Ovary (tissue), 9 donors: ENCODE data around the gene MAP2K4. TPM values are rescaled to one million over a fixed set of nuclear protein-coding genes. Genes with fewer than 3 reads are reported as not detected.
"Not testable (repeated sequence)": the region's sequence is repeated elsewhere in the genome, so short reads cannot be mapped to it uniquely, and the experiment has no call there.

Experiments
- DNase-seq, 5 donors: peaks; one replicate each; pipeline ENCODE4 v3.0.0-alpha.2; 2019 to 2020
- H3K27ac ChIP-seq, 2 donors: fragments of 200-600 bp; one replicate each; pipeline versions ENCODE4 v1.5.1 to v1.8.0; 2019 to 2022
- H3K27me3 ChIP-seq: fragments of 200-600 bp; one replicate; pipeline ENCODE4 v1.8.0; 2022
- H3K36me3 ChIP-seq: fragments of 200-600 bp; sonication (generic); one replicate; pipeline ENCODE4 v1.5.1; 2019
- H3K4me1 ChIP-seq: one replicate; pipeline ENCODE4 v1.8.1; 2013; ENCODE audit warnings: mild to moderate bottlenecking, moderate library complexity; ENCODE audit not compliant: insufficient read depth
- H3K4me3 ChIP-seq: fragments of 200-600 bp; sonication (generic); one replicate; pipeline ENCODE4 v1.5.1; 2017
- H3K9me3 ChIP-seq, 2 donors: fragments of 200-600 bp in 1 of 2; sonication (generic) in 1 of 2; one replicate each; pipeline versions ENCODE4 v1.5.1 to v1.8.1; 2013 to 2019; ENCODE audit warnings: mild to moderate bottlenecking in 1 of 2, moderate library complexity in 1 of 2
- EP300 ChIP-seq: sonication (generic); formaldehyde crosslinking; IDR thresholded peaks from one replicate; pipeline ENCODE4 v1.6.1; 2017; ENCODE audit warnings: antibody characterized with exemption
- POLR2A ChIP-seq: fragments of 450-650 bp; IDR thresholded peaks from one replicate; pipeline ENCODE4 v1.6.1; 2017; ENCODE audit warnings: antibody characterized with exemption, mild to moderate bottlenecking, moderate library complexity
- WGBS, 3 donors: extraction: QIAGEN DNeasy Blood & Tissue Kit in 1 of 3; methylation state at CpG; one replicate each; pipeline versions ENCODE4 v1.1.5 to v1.1.7; 2013 to 2017; 5-methylcytosine and 5-hydroxymethylcytosine counted together
- intact Hi-C, 4 donors: fragments of 100-400 bp; cut with DNase I; formaldehyde crosslinking; loops; one replicate each; pipeline versions ENCODE4 v1.11.0 to v1.15.1; 2022 to 2023
- polyA plus RNA-seq, 2 donors: library from polyadenylated mRNA; stranded (reverse); fragments of 200-250 nt in 1 of 2; fragments of 350-450 nt in 1 of 2; fragmentation: Illumina TruSeq in 1 of 2; extraction: RNeasy Lipid Tissue Mini Kit (QIAGEN cat#74804) in 1 of 2; gene quantifications; one replicate each; pipeline ENCODE4 v1.2.3, GENCODE V29; 2013 to 2014
- total RNA-seq, 7 donors: library from RNA; depleted of rRNA in 2 of 7; stranded (reverse); fragments of >200 nt in 2 of 7; fragmentation: NEBNext Ultra II Directional in 3 of 7; extraction: Animal tissue kit (Norgen Biotek cat#: 25700) in 3 of 7; gene quantifications; one replicate each; pipeline versions ENCODE4 v1.1.0 to v1.2.4, GENCODE V29; 2016 to 2023
- TF ChIP-seq, protein P1 (sequence below), 3 donors: fragments of 450-650 bp in 2 of 3; fragments of 200-600 bp in 1 of 3; IDR thresholded peaks; one replicate each; pipeline versions ENCODE4 v1.5.1 to v1.8.0; 2016 to 2022; ENCODE audit warnings: antibody characterized with exemption in 3 of 3, mild to moderate bottlenecking in 1 of 3
- donor health status: DM: no; HTN: no; CAD: no; lungs with moderate emphysema.
- donor health status: DM: no; HTN: no; CAD: no.
- donor health status: Bipolar disorder and iron deficiency.
- donor health status: DM: yes; HTN: yes; CAD: no.
- donor health status: DM: no; HTN: no; CAD: no.
- donor health status: DM: yes; HTN: yes; CAD: no.

The MAP2K4 gene
- total and polyA plus RNA-seq, 9 donors = 12.1 to 66.8 (median 42.4) TPM

DNA sequence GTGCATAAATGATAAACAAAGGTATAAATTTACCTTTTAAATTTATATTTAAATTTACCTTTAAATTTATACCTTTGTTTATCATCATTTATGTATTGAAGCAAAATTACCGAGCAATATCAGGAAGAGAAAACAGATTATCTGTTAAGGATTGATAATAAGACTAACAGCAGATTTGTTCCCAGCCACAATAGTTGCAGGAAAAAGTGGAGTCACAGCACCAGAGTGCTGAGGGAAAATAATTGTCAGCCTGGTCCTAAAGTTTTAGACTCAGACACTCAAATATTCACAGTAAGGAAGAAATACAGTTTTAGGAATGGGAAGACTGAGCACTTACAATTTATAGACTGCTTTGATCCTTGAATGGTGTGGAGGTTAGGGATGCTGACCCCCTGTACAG lies 117.2 kb downstream of the MAP2K4 start:
- Histone ChIP-seq H3K36me3 (no peaks in the 10 kb centered on the region), H3K27me3 (no peaks in the 10 kb centered on the region), H3K9me3 (no peaks in the 10 kb centered on the region), H3K4me3 (no peak overlapping the region), H3K27ac (no peak overlapping the region), H3K4me1 (no peaks in the 10 kb centered on the region)
- 93 to 100% (median 98%) methylated on average over 1 of the region's 1 CpG for WGBS, 3 donors
- intact Hi-C loops = no loop called here
- DNase-seq = no peak
- no peak for TF ChIP-seq POLR2A

DNA sequence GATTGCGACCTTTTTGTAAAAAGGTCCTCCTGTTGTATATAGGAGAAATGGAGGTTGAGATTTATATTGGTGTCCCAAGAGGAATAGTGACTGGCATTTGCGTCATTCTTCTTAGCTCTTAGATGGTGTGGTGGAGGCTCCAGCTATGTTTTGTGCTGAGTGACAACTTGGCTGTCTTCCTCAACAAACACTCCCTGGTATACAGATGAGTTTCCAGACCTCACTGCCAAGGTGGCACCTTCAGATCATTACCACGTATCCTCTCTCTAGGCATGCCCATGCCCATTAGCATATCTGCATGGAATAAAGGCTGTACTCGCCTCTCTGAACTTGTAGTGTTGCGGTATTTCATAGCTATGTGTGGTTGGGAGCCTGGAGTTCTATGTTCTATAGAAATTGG lies 120.0 kb downstream of the MAP2K4 start:
- H3K9me3 ChIP-seq = no peaks in the 10 kb centered on the region
- H3K36me3 ChIP-seq = no peaks in the 10 kb centered on the region
- TF ChIP-seq, protein P1, sequence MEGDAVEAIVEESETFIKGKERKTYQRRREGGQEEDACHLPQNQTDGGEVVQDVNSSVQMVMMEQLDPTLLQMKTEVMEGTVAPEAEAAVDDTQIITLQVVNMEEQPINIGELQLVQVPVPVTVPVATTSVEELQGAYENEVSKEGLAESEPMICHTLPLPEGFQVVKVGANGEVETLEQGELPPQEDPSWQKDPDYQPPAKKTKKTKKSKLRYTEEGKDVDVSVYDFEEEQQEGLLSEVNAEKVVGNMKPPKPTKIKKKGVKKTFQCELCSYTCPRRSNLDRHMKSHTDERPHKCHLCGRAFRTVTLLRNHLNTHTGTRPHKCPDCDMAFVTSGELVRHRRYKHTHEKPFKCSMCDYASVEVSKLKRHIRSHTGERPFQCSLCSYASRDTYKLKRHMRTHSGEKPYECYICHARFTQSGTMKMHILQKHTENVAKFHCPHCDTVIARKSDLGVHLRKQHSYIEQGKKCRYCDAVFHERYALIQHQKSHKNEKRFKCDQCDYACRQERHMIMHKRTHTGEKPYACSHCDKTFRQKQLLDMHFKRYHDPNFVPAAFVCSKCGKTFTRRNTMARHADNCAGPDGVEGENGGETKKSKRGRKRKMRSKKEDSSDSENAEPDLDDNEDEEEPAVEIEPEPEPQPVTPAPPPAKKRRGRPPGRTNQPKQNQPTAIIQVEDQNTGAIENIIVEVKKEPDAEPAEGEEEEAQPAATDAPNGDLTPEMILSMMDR (IDR thresholded peaks at IDR 0.05) = no peak
- TF ChIP-seq EP300 = no peak
- intact Hi-C loops = no loop called here
- no peak overlapping the region for H3K4me3 ChIP-seq
- H3K4me1 ChIP-seq = no peaks in the 10 kb centered on the region
- DNase-seq = no peak
- 94 to 97% (median 97%) methylated on average over 5 of the region's 5 CpGs for WGBS, 3 donors
- no peak overlapping the region for H3K27ac ChIP-seq
- H3K27me3 ChIP-seq = no peaks in the 10 kb centered on the region

DNA sequence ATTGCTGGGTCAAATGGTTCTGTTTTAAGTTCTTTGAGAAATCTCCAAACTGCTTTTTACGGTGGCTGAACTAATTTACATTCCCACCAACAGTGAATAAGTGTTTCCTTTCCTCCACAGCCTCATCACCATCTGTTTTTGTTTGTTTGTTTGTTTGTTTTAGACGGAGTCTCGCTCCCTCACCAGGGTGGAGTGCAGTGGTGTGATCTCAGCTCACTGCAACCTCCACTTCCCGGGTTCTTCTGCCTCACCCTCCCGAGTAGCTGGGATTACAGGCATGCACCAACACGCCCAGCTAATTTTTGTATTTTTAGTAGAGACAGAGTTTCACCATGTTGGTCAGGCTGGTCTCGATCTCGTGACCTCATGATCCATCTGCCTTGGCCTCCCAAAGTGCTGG lies 141.5 kb downstream of the MAP2K4 start:
- DNase-seq, H3K4me3 ChIP-seq, H3K27me3 ChIP-seq, H3K4me1 ChIP-seq, H3K36me3 ChIP-seq, H3K27ac ChIP-seq, intact Hi-C loops, H3K9me3 ChIP-seq: not testable (repeated sequence)
- 45 to 57% (median 52%) methylated on average over 8 of the region's 8 CpGs for WGBS, 3 donors

DNA sequence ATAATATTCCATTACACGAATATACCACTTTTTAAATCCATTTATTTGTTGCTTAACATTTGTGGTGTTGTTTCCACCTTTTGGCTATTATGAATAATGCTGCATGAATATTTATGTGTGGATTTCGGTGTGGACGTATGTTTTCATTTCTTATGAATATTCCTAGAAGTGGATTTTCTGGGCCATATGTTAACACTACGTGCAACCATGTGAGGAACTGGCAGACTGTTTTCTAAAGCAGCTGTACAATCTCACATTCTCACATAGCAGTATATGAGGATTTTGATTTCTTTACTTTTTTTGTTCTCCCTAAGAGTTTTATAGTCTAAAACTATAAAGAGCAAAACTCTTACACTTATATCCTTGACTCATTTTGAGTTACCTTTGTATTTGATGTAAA lies 143.4 kb downstream of the MAP2K4 start:
- H3K9me3 ChIP-seq = no peaks in the 10 kb centered on the region
- H3K36me3 ChIP-seq = no peaks in the 10 kb centered on the region
- H3K27me3 ChIP-seq = no peaks in the 10 kb centered on the region
- TF ChIP-seq, protein P1 (IDR thresholded peaks at IDR 0.05) = no peak
- TF ChIP-seq EP300 = no peak
- no peak for TF ChIP-seq POLR2A
- H3K4me1 ChIP-seq = no peaks in the 10 kb centered on the region
- no peak overlapping the region for H3K4me3 ChIP-seq
- no peak overlapping the region for H3K27ac ChIP-seq
- no peak for DNase-seq
- WGBS, 3 donors = 93 to 94% (median 93%) methylated on average over 4 of the region's 4 CpGs
- intact Hi-C loops = no loop called here

DNA sequence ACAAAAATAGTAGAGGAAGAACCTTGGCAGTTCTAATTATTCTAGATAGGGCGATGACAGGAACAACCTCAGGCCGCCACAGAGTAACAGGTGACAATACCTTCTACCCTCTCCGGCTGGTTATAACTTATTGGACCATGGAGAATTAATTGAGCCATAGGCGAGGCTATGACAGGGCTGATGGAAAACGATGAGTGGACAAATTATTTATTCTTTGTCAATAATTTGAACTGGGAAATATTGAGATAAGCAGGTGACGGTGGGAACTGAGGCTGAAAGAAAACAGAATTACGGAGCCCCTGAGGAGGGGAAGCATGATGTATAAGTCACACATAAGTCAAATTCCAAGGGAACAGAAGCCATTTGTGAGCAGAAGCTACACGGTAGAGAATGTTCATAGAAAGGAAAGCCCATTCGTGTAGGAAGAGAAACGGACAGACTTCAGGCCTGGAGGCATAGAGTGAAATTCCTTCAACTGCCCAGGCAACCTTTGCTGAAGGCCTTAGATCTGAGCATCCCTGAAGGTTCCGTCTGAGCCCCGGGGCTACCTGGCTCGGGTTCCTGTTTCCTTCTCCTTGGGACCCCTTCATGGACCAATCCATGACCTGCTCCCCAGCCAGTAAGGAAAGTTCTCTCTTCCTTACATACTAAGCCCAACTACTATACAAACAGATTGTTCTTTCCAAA lies 158.1 kb downstream of the MAP2K4 start:
- H3K27me3 ChIP-seq = no peaks in the 10 kb centered on the region
- no peaks in the 10 kb centered on the region for H3K36me3 ChIP-seq
- no peaks in the 10 kb centered on the region for H3K4me1 ChIP-seq
- no peaks in the 10 kb centered on the region for H3K9me3 ChIP-seq
- no peak overlapping the region for H3K4me3 ChIP-seq
- DNase-seq = no peak
- intact Hi-C loops = no loop called here
- H3K27ac ChIP-seq = no peak overlapping the region
- TF ChIP-seq EP300 (no peak), POLR2A (no peak)
- TF ChIP-seq, protein P1 (IDR thresholded peaks at IDR 0.05) = no peak
- WGBS, 3 donors = 91 to 93% (median 91%) methylated on average over 13 of the region's 13 CpGs
